Endothelial cell of umbilical vein (primary cell): Measurements from ENCODE around the gene QDPR. TPM values are rescaled to one million over a fixed set of nuclear protein-coding genes. Genes with fewer than 3 reads are reported as not detected.

Experiments used
- BruUV-seq: library from RNA; stranded (reverse); fragments of 400-500 nt; replicated peaks from 2 replicates; lab custom pipeline; 2021; lab: Mats Ljungman, UMichigan
- CTCF ChIA-PET: fragments of 300-600, 350-600 bp; sonication (Branson Sonifier 250); formaldehyde crosslinking; loops from one replicate; lab custom pipeline; 2021; ENCODE audit warnings: antibody characterized with exemption, inconsistent platforms; lab: Charles Lee
- POLR2A ChIA-PET: fragments of 300-600, 350-600 bp; sonication (Branson Sonifier 250); formaldehyde crosslinking; loops from one replicate; lab custom pipeline; 2021; ENCODE audit warnings: antibody characterized with exemption, inconsistent platforms; lab: Charles Lee
- DNase-seq: peaks from one replicate; pipeline ENCODE4 v3.0.0-alpha.2; 2011; ENCODE audit warnings: low read depth, low spot score
- FAIRE-seq: peaks from 2 replicates; lab custom pipeline; 2011; peaks lifted over from hg19 to GRCh38; lab: Jason Lieb, UNC
- H2AFZ ChIP-seq: 2 replicates; pipeline ENCODE4 v1.6.0; 2012; ENCODE audit warnings: low read depth, low read length, control low read depth, inconsistent platforms
- H3K27ac ChIP-seq: 2 replicates; pipeline ENCODE4 v1.5.1; 2011; ENCODE audit warnings: low read depth, mild to moderate bottlenecking, control low read depth, low read length, moderate library complexity; ENCODE audit not compliant: insufficient read depth
- H3K27me3 ChIP-seq, 2 experiments: 2 replicates each; pipeline versions ENCODE4 v1.6.0 to v1.6.1; 2011; ENCODE audit warnings: low read length in 2 of 2, mixed read lengths in 1 of 2; ENCODE audit not compliant: control insufficient read depth in 2 of 2, insufficient read depth in 2 of 2
- H3K36me3 ChIP-seq, 2 experiments: 2 replicates in 1 of 2; 3 replicates in 1 of 2; pipeline ENCODE4 v1.5.1; 2011; ENCODE audit warnings: low read length in 2 of 2, mild to moderate bottlenecking in 1 of 2, moderate library complexity in 1 of 2; ENCODE audit not compliant: control insufficient read depth in 2 of 2, insufficient read depth in 2 of 2; ENCODE audit errors: extremely low read depth in 1 of 2
- H3K4me1 ChIP-seq: 3 replicates; pipeline ENCODE4 v1.5.1; 2011; ENCODE audit warnings: mild to moderate bottlenecking, low read length; ENCODE audit not compliant: control insufficient read depth, insufficient read depth; ENCODE audit errors: extremely low read depth
- H3K4me2 ChIP-seq: 2 replicates; pipeline ENCODE4 v1.6.1; 2011; ENCODE audit warnings: low read length, control low read depth, mixed read lengths; ENCODE audit not compliant: insufficient read depth
- H3K4me3 ChIP-seq, 3 experiments: fragments of 200-600 bp in 1 of 3; sonication (generic), shearing (Covaris generic) in 1 of 3; replicated peaks in 1 of 3; 2 replicates each; pipeline ENCODE4 v1.5.1; 2011 to 2016; ENCODE audit warnings: control low read depth in 3 of 3, low read length in 3 of 3, mild to moderate bottlenecking in 2 of 3, inconsistent platforms in 1 of 3, low read depth in 1 of 3, moderate library complexity in 1 of 3; ENCODE audit not compliant: insufficient read depth in 1 of 3
- H3K79me2 ChIP-seq: 2 replicates; pipeline ENCODE4 v1.6.0; 2012; ENCODE audit warnings: low read length, inconsistent platforms; ENCODE audit not compliant: control insufficient read depth, insufficient read depth
- H3K9ac ChIP-seq: replicated peaks from 2 replicates; pipeline ENCODE3; 2011; ENCODE audit warnings: low read length, control low read depth; ENCODE audit not compliant: insufficient read depth; ENCODE audit errors: extremely low read depth
- H3K9me1 ChIP-seq: replicated peaks from 3 replicates; pipeline ENCODE4 v1.6.0; 2011; ENCODE audit warnings: mild to moderate bottlenecking, low read length; ENCODE audit not compliant: control insufficient read depth, insufficient read depth; ENCODE audit errors: extremely low read depth
- H3K9me3 ChIP-seq: replicated peaks from 2 replicates; pipeline ENCODE4 v1.5.1; 2012; ENCODE audit warnings: low read length, inconsistent platforms; ENCODE audit not compliant: control insufficient read depth, insufficient read depth
- H4K20me1 ChIP-seq: replicated peaks from 2 replicates; pipeline ENCODE3; 2011; ENCODE audit warnings: mild to moderate bottlenecking, low read length; ENCODE audit not compliant: control insufficient read depth, insufficient read depth; ENCODE audit errors: extremely low read depth
- CTCF ChIP-seq, 2 donors: IDR thresholded peaks; 1 replicate in 1 of 2; 2 replicates in 1 of 2; pipeline ENCODE4 v1.5.1; 2011; ENCODE audit warnings: low read length in 2 of 2, mild to moderate bottlenecking in 2 of 2, moderate library complexity in 2 of 2, control low read depth in 1 of 2, inconsistent platforms in 1 of 2, low read depth in 1 of 2; ENCODE audit not compliant: insufficient read depth in 1 of 2; ENCODE audit errors: extremely low read depth in 1 of 2
- EZH2 ChIP-seq: IDR thresholded peaks from 2 replicates; pipeline ENCODE4 v1.6.1; 2012; ENCODE audit warnings: borderline replicate concordance, low read depth, mild to moderate bottlenecking, moderate library complexity, low read length, inconsistent platforms; ENCODE audit not compliant: severe bottlenecking
- FOS ChIP-seq: IDR thresholded peaks from 2 replicates; pipeline ENCODE4 v1.6.1; 2011; ENCODE audit warnings: mild to moderate bottlenecking, low read length, moderate library complexity, borderline replicate concordance; ENCODE audit not compliant: insufficient read depth
- GATA2 ChIP-seq: IDR thresholded peaks from 2 replicates; pipeline ENCODE4 v1.7.0; 2011; ENCODE audit warnings: low read depth, mild to moderate bottlenecking, moderate library complexity, mixed read lengths, low read length; ENCODE audit not compliant: insufficient read length, insufficient read depth
- JUN ChIP-seq: IDR thresholded peaks from 2 replicates; pipeline ENCODE4 v1.6.1; 2011; ENCODE audit warnings: borderline replicate concordance, low read depth; ENCODE audit not compliant: insufficient read length, insufficient read depth
- MAX ChIP-seq: IDR thresholded peaks from 2 replicates; pipeline ENCODE4 v1.6.1; 2011; ENCODE audit not compliant: insufficient read depth, insufficient read length
- MYC ChIP-seq: IDR thresholded peaks from one replicate; pipeline ENCODE4 v1.6.1; 2011; ENCODE audit warnings: mild to moderate bottlenecking, low read depth, low read length
- POLR2A ChIP-seq: IDR thresholded peaks from 2 replicates; pipeline ENCODE4 v1.6.1; 2012; ENCODE audit warnings: low read depth, mild to moderate bottlenecking, control low read depth, low read length
- POLR2AphosphoS5 ChIP-seq: IDR thresholded peaks from 2 replicates; pipeline ENCODE4 v1.6.1; 2012; ENCODE audit warnings: low read depth, mild to moderate bottlenecking, control low read depth, low read length, moderate library complexity; ENCODE audit not compliant: insufficient read depth
- dilution Hi-C: fragments of 300-500 bp; cut with MboI; formaldehyde crosslinking; loops from one replicate; pipeline ENCODE4 v1.15.0; 2019; ENCODE audit warnings: low sequenced_read_pairs; ENCODE audit not compliant: extremely low pct_ligation_motif_present
- intact Hi-C: fragments of 100-400 bp; cut with micrococcal nuclease; formaldehyde crosslinking; loops from one replicate; pipeline ENCODE4 v1.10.0; 2022
- polyA plus RNA-seq, 4 experiments: library from polyadenylated mRNA; depleted of rRNA in 3 of 4; stranded (reverse) in 3 of 4; unstranded in 1 of 4; fragments of >200 nt; gene quantifications; 2 replicates each; pipeline versions ENCODE4 v1.2.1 to v1.2.3, GENCODE V29; 2011 to 2012; ENCODE audit warnings: missing spikeins in 1 of 4
- total RNA-seq: library from RNA; stranded (reverse); gene quantifications from 2 replicates; pipeline ENCODE4 v1.2.3, GENCODE V29; 2021

Gene QDPR
- total and polyA plus RNA-seq, 2 donors (not counting 3 experiments of a cell fraction or from before 2014, with no cell fraction given): 20.5 to 20.9 TPM

GRCh38 chr4:17516980-17517379 is 5.1 kb upstream of the QDPR start:
- Histone ChIP-seq H3K27ac (no peak overlapping the region), H2AFZ (no peak overlapping the region), H3K4me1 (peaks cover 4% of the 10 kb centered on the region), H4K20me1 (no peaks in the 10 kb centered on the region), H3K9ac (no peak overlapping the region), H3K36me3 (no peaks in the 10 kb centered on the region), H3K9me1 (no peaks in the 10 kb centered on the region), H3K9me3 (no peaks in the 10 kb centered on the region), H3K4me2 (no peak overlapping the region), H3K27me3 (peaks cover 27 to 28% of the 10 kb centered on the region in 2 experiments), H3K79me2 (no peaks in the 10 kb centered on the region), H3K4me3 (no peak overlapping the region)
- POLR2A ChIA-PET: no interaction called here
- no TSS peak for BruUV-seq
- dilution Hi-C loops (no loop called here), intact Hi-C loops (no loop called here)
- FAIRE-seq (no peak), DNase-seq (no peak)
- CTCF ChIA-PET: interaction anchor here (1.4 kb wide), 1 partner anchor 45 kb away, joined by 4 read pairs; no protein-coding TSS in a partner anchor
- TF ChIP-seq CTCF (IDR thresholded peaks at IDR 0.05; ENCODE audit: extremely low read depth in 1 of 2, insufficient read depth in 1 of 2, low read depth in 1 of 2, low read length in 2 of 2) (no peak), GATA2 (no peak)

- DNase-seq: no peak
- Histone ChIP-seq H3K4me1 (peaks cover 11% of the 10 kb centered on the region), H3K36me3 (no peaks in the 10 kb centered on the region), H3K27me3 (peaks cover 25 to 28% of the 10 kb centered on the region in 2 experiments), H3K9me1 (no peaks in the 10 kb centered on the region), H3K9ac (no peak overlapping the region), H3K9me3 (no peaks in the 10 kb centered on the region), H3K4me2 (no peak overlapping the region), H2AFZ (no peak overlapping the region), H3K4me3 (no peak overlapping the region), H3K27ac (no peak overlapping the region), H4K20me1 (no peaks in the 10 kb centered on the region), H3K79me2 (peaks cover 10% of the 10 kb centered on the region)
- intact Hi-C loops (no loop called here), dilution Hi-C loops (no loop called here)
- TF ChIP-seq POLR2A (no peak), CTCF (IDR thresholded peaks at IDR 0.05; ENCODE audit: extremely low read depth in 1 of 2, insufficient read depth in 1 of 2, low read depth in 1 of 2, low read length in 2 of 2) (no peak), POLR2AphosphoS5 (no peak), MYC (no peak), JUN (no peak), MAX (no peak), GATA2 (no peak), EZH2 (no peak), FOS (no peak)
- ChIA-PET CTCF (no interaction called here), POLR2A (no interaction called here)
- FAIRE-seq: no peak
- BruUV-seq: no TSS peak
Measured at GRCh38 chr4:17515445-17516407, 3.8 kb upstream of the QDPR start.
